Liver (tissue), 9 donors: ENCODE measurements around the gene PNPLA3. TPM values are rescaled to one million over a fixed set of nuclear protein-coding genes. Genes with fewer than 3 reads are reported as not detected.

ENCODE experiments used
- DNase-seq: peaks from one replicate; pipeline ENCODE4 v3.0.0-alpha.2; 2017; ENCODE audit warnings: low spot score
- H3K27ac ChIP-seq, 2 donors: one replicate each; pipeline ENCODE4 v1.7.0; 2013; ENCODE audit warnings: inconsistent platforms in 2 of 2, low read length in 2 of 2, control low read depth in 1 of 2, low read depth in 1 of 2, mild to moderate bottlenecking in 1 of 2
- H3K27me3 ChIP-seq, 4 donors: one replicate each; pipeline versions ENCODE4 v1.6.1 to v1.7.0; 2013; ENCODE audit warnings: low read length in 3 of 4, inconsistent platforms in 1 of 4, mild to moderate bottlenecking in 1 of 4, moderate library complexity in 1 of 4; ENCODE audit not compliant: control insufficient read depth in 4 of 4, insufficient read depth in 4 of 4
- H3K36me3 ChIP-seq, 4 donors: one replicate each; pipeline versions ENCODE4 v1.6.1 to v1.7.0; 2013; ENCODE audit warnings: low read length in 3 of 4, mild to moderate bottlenecking in 3 of 4, low read depth in 1 of 4, moderate library complexity in 1 of 4; ENCODE audit not compliant: control insufficient read depth in 4 of 4, insufficient read depth in 3 of 4
- H3K4me1 ChIP-seq, 4 donors: one replicate each; pipeline versions ENCODE4 v1.6.1 to v1.7.0; 2013; ENCODE audit warnings: low read length in 3 of 4, mild to moderate bottlenecking in 3 of 4, moderate library complexity in 1 of 4; ENCODE audit not compliant: control insufficient read depth in 4 of 4, insufficient read depth in 4 of 4
- H3K4me3 ChIP-seq, 3 donors: one replicate each; pipeline versions ENCODE4 v1.6.1 to v1.7.0; 2013; ENCODE audit warnings: low read length in 3 of 3, control low read depth in 1 of 3, low read depth in 1 of 3, mild to moderate bottlenecking in 1 of 3
- H3K9ac ChIP-seq, 2 donors: one replicate each; pipeline ENCODE4 v1.7.0; 2013; ENCODE audit warnings: low read length in 2 of 2, mild to moderate bottlenecking in 2 of 2, moderate library complexity in 2 of 2, control low read depth in 1 of 2, low read depth in 1 of 2
- H3K9me3 ChIP-seq, 4 donors: one replicate each; pipeline versions ENCODE4 v1.6.1 to v1.7.0; 2013; ENCODE audit warnings: low read length in 3 of 4; ENCODE audit not compliant: control insufficient read depth in 4 of 4
- EGR1 ChIP-seq, 2 donors: IDR thresholded peaks; 2 replicates each; pipeline ENCODE4 v1.6.1; 2016 to 2018; ENCODE audit warnings: antibody characterized with exemption in 2 of 2, low read depth in 2 of 2
- FOXA1 ChIP-seq: IDR thresholded peaks from 2 replicates; pipeline ENCODE4 v1.6.1; 2016; ENCODE audit warnings: antibody characterized with exemption
- FOXA2 ChIP-seq: IDR thresholded peaks from 2 replicates; pipeline ENCODE4 v1.6.1; 2016; ENCODE audit warnings: antibody characterized with exemption
- GABPA ChIP-seq, 2 donors: IDR thresholded peaks in 1 of 2; conservative IDR thresholded peaks in 1 of 2; 2 replicates each; pipeline ENCODE4 v1.6.1; 2016; ENCODE audit warnings: antibody characterized with exemption in 2 of 2, mild to moderate bottlenecking in 1 of 2, moderate library complexity in 1 of 2
- HNF4A ChIP-seq, 2 donors: conservative IDR thresholded peaks; 2 replicates each; pipeline ENCODE4 v1.6.1; 2016; ENCODE audit warnings: antibody characterized with exemption in 2 of 2, mild to moderate bottlenecking in 2 of 2
- JUND ChIP-seq, 2 donors: IDR thresholded peaks; 2 replicates each; pipeline ENCODE4 v1.6.1; 2016; ENCODE audit warnings: antibody characterized with exemption in 2 of 2
- NR2F2 ChIP-seq: IDR thresholded peaks from 2 replicates; pipeline ENCODE4 v1.6.1; 2016; ENCODE audit warnings: antibody characterized with exemption
- SP1 ChIP-seq: IDR thresholded peaks from 2 replicates; pipeline ENCODE4 v1.6.1; 2018; ENCODE audit warnings: antibody characterized with exemption, mild to moderate bottlenecking
- TAF1 ChIP-seq: conservative IDR thresholded peaks from 2 replicates; pipeline ENCODE4 v1.6.1; 2016; ENCODE audit warnings: antibody characterized with exemption, mild to moderate bottlenecking
- YY1 ChIP-seq: IDR thresholded peaks from 2 replicates; pipeline ENCODE4 v1.6.1; 2016; ENCODE audit warnings: antibody characterized with exemption, mild to moderate bottlenecking
- WGBS: extraction: QIAGEN DNeasy Blood & Tissue Kit; methylation state at CpG from one replicate; pipeline ENCODE4 v1.1.7; 2013; 5-methylcytosine and 5-hydroxymethylcytosine counted together
- polyA plus RNA-seq, 2 donors: library from polyadenylated mRNA; stranded (reverse) in 1 of 2; unstranded in 1 of 2; fragments of 200-250 nt in 1 of 2; fragments of >200 nt in 1 of 2; fragmentation: Nextera tagmentation in 1 of 2; extraction: Ambion mirVana in 1 of 2; gene quantifications; one replicate each; pipeline versions ENCODE4 v1.2.1 to v1.2.3, GENCODE V29; 2013 to 2015
- total RNA-seq, 2 donors: library from RNA; depleted of rRNA; stranded (reverse); fragments of >200 nt; gene quantifications; one replicate each; pipeline ENCODE4 v1.2.3, GENCODE V29; 2014
- TF ChIP-seq, protein P1 (sequence below): IDR thresholded peaks from 2 replicates; pipeline ENCODE4 v1.6.1; 2016; ENCODE audit warnings: antibody characterized with exemption
- TF ChIP-seq, protein P2 (sequence below): fragments of 150-350 bp; IDR thresholded peaks from 2 replicates; pipeline ENCODE4 v1.5.1; 2017; ENCODE audit warnings: improper control_type of control experiment, low read depth, low read length; ENCODE audit not compliant: missing input control
- TF ChIP-seq, protein P3 (sequence below): IDR thresholded peaks from 2 replicates; pipeline ENCODE4 v1.6.1; 2016; ENCODE audit warnings: antibody characterized with exemption
- TF ChIP-seq, protein P4 (sequence below): IDR thresholded peaks from 2 replicates; pipeline ENCODE4 v1.6.1; 2016; ENCODE audit warnings: antibody characterized with exemption
- donor health status: healthy.
- donor health status: healthy.
- donor health status: healthy.
- donor health status: healthy.
- donor health status: healthy.

Gene PNPLA3
- total and polyA plus RNA-seq, 4 donors, result 15.9 to 59.1 (median 24.8) TPM

DNA sequence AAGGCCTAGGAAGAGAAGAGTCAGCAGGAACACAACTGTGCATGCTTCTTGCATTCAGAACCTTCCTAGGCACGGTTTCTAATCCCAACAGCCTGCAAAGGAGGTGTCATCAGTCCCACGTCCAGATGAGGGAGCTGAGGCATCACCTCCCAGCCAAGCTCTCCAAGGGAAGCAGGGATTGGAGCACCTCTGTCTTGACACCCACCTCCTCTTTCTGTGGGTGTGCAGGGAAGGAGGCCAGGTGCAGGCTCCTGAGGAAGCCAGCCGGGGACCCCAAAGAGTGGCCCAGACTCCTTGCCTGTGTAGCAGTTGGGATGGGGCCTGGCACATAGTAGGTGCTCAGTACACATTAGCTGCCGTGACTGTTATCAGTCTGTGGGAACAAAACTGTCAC is 33.7 kb upstream of the PNPLA3 start (continued):
- TF ChIP-seq TAF1, result no peak
- TF ChIP-seq, protein P1, sequence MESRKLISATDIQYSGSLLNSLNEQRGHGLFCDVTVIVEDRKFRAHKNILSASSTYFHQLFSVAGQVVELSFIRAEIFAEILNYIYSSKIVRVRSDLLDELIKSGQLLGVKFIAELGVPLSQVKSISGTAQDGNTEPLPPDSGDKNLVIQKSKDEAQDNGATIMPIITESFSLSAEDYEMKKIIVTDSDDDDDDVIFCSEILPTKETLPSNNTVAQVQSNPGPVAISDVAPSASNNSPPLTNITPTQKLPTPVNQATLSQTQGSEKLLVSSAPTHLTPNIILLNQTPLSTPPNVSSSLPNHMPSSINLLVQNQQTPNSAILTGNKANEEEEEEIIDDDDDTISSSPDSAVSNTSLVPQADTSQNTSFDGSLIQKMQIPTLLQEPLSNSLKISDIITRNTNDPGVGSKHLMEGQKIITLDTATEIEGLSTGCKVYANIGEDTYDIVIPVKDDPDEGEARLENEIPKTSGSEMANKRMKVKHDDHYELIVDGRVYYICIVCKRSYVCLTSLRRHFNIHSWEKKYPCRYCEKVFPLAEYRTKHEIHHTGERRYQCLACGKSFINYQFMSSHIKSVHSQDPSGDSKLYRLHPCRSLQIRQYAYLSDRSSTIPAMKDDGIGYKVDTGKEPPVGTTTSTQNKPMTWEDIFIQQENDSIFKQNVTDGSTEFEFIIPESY, result no peak
- TF ChIP-seq FOXA2, result no peak
- no peak for TF ChIP-seq YY1

DNA sequence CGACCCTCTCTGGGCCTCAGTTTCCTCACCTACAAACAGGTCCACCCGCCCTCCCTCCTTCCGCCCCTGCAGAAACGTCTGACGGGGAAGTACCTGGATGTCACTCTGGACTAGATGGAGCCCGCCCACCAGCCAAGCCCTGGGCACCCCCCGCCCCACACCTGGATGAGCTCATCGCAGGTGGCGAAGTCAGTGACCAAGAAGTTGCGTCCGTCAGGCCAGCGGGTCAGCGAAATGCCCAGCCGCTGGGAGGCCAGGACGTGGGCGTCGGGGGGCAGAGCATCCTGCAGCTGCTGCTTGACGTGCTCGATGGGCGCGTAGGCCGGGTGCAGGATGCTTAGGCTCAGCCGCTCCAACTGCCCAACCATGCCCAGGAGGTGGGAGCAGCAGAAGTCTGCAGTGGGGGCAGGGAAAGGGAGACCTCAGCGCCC is 32.7 kb upstream of the PNPLA3 start:
- Histone ChIP-seq H3K4me1 (peaks cover 0 to 10% (median 4%) of the 10 kb centered on the region in 4 donors), H3K9ac (no peak overlapping the region), H3K27ac (no peak overlapping the region), H3K27me3 (peaks cover 0 to 6% (median 1%) of the 10 kb centered on the region in 4 donors), H3K9me3 (no peaks in the 10 kb centered on the region), H3K36me3 (no peaks in the 10 kb centered on the region), H3K4me3 (peak overlapping the region in 1 of 3 donors; percentile 28)
- WGBS, result 20% methylated on average over 24 of the region's 24 CpGs
- no peak for DNase-seq
- TF ChIP-seq TAF1 (no peak), EGR1 (IDR thresholded peaks at IDR 0.05; ENCODE audit: low read depth in 2 of 2) (no peak), GABPA (IDR thresholded peaks at IDR 0.05 in 1 of 2, conservative IDR thresholded peaks at IDR 0.05 in 1 of 2) (no peak), SP1 (no peak), FOXA1 (no peak), HNF4A (conservative IDR thresholded peaks at IDR 0.05) (no peak), JUND (IDR thresholded peaks at IDR 0.05) (no peak), YY1 (no peak), NR2F2 (no peak)
- TF ChIP-seq, protein P2, sequence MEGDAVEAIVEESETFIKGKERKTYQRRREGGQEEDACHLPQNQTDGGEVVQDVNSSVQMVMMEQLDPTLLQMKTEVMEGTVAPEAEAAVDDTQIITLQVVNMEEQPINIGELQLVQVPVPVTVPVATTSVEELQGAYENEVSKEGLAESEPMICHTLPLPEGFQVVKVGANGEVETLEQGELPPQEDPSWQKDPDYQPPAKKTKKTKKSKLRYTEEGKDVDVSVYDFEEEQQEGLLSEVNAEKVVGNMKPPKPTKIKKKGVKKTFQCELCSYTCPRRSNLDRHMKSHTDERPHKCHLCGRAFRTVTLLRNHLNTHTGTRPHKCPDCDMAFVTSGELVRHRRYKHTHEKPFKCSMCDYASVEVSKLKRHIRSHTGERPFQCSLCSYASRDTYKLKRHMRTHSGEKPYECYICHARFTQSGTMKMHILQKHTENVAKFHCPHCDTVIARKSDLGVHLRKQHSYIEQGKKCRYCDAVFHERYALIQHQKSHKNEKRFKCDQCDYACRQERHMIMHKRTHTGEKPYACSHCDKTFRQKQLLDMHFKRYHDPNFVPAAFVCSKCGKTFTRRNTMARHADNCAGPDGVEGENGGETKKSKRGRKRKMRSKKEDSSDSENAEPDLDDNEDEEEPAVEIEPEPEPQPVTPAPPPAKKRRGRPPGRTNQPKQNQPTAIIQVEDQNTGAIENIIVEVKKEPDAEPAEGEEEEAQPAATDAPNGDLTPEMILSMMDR, result no peak
- TF ChIP-seq, protein P1, result no peak
- TF ChIP-seq, protein P3, sequence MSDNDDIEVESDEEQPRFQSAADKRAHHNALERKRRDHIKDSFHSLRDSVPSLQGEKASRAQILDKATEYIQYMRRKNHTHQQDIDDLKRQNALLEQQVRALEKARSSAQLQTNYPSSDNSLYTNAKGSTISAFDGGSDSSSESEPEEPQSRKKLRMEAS, result no peak
- TF ChIP-seq, protein P4, sequence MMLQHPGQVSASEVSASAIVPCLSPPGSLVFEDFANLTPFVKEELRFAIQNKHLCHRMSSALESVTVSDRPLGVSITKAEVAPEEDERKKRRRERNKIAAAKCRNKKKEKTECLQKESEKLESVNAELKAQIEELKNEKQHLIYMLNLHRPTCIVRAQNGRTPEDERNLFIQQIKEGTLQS, result no peak
